ENCODE data around the gene ORAI2.
"Not testable (repeated sequence)": the region's sequence is repeated elsewhere in the genome, so short reads cannot be mapped to it uniquely, and the experiment has no call there.

ORAI2 gene

DNA sequence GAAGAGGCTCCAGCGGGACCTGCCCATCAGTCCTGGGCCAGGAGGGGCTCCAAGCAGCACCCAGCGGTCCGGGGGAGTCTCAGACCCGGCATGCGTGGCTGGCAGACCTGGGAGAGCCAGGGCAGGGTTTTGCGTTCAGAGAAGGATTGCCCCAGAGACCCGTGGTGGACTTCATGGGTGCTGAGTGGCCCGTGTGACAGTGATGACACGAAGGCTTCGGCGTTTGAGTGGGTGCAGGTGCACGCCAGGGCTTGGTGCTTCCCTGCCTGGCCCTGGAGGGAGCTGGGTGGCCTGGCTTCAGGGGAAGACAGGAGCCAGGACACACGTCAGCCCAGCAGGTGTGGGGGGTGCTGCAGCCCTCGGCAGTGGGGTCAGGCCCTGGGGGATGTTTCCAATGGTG, 13.9 kb downstream of the ORAI2 start:
- Mint-ChIP-seq H3K4me1 (ENCODE audit: low read depth) (peaks cover 2% of the 10 kb centered on the region), H3K27ac (no peak overlapping the region), H3K4me3 (no peak overlapping the region)

DNA sequence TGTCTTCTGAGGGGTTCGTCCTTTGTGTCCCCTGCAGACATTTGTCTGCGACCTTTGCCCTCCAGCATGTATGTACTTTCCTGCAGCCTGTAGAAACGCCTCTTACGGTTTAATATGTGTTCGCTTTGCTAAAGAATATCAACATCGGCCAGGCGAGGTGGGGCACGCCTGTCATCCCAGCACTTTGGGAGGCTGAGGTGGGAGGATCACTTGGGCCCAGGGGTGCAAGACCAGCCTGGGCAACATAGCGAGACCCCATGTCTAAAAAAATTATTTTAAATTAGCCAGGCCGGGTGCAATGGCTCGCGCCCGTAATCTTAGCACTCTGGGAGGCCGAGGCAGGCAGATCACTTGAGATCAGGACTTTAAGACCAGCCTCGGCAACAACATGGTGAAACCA, 15.8 kb downstream of the ORAI2 start:
- Mint-ChIP-seq H3K27ac (no peak overlapping the region), H3K36me3 (ENCODE audit: low read depth) (peaks cover 13% of the 10 kb centered on the region), H3K4me1 (ENCODE audit: low read depth) (no peaks in the 10 kb centered on the region), H3K27me3 (ENCODE audit: low read depth) (no peaks in the 10 kb centered on the region), H3K4me3 (no peak overlapping the region), H3K9me3 (no peaks in the 10 kb centered on the region)

More for the DNA sequence above, 13.9 kb downstream of the ORAI2 start:
- Mint-ChIP-seq H3K9me3 (no peaks in the 10 kb centered on the region), H3K36me3 (ENCODE audit: low read depth) (peaks cover 13% of the 10 kb centered on the region), H3K27me3 (ENCODE audit: low read depth) (no peaks in the 10 kb centered on the region)

DNA sequence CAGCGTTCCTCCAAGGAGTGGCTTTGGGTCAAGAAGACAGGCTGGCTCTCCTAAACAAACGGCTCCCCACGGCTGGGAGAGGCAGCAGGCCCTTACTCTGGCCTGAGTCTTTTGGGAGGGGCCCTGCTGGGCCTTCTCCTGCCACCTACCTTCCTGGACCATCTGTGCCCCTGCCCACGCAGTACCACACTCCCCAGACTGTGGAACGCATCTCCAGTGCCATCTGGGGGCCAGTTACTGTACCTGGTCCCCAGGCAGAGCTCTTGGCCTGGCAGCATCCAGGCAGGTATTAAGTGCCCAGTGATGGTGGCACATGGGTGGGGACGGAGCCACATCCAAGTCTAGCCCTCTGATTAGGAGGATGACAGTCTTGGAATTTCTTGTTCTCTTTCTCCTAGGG, 16.9 kb downstream of the ORAI2 start:
- peaks cover 8% of the 10 kb centered on the region for H3K36me3 Mint-ChIP-seq (ENCODE audit: low read depth)
- no peak overlapping the region for H3K27ac Mint-ChIP-seq
- H3K4me1 Mint-ChIP-seq (ENCODE audit: low read depth) = no peaks in the 10 kb centered on the region
- no peaks in the 10 kb centered on the region for H3K9me3 Mint-ChIP-seq
- H3K4me3 Mint-ChIP-seq = no peak overlapping the region
- H3K27me3 Mint-ChIP-seq (ENCODE audit: low read depth) = no peaks in the 10 kb centered on the region

DNA sequence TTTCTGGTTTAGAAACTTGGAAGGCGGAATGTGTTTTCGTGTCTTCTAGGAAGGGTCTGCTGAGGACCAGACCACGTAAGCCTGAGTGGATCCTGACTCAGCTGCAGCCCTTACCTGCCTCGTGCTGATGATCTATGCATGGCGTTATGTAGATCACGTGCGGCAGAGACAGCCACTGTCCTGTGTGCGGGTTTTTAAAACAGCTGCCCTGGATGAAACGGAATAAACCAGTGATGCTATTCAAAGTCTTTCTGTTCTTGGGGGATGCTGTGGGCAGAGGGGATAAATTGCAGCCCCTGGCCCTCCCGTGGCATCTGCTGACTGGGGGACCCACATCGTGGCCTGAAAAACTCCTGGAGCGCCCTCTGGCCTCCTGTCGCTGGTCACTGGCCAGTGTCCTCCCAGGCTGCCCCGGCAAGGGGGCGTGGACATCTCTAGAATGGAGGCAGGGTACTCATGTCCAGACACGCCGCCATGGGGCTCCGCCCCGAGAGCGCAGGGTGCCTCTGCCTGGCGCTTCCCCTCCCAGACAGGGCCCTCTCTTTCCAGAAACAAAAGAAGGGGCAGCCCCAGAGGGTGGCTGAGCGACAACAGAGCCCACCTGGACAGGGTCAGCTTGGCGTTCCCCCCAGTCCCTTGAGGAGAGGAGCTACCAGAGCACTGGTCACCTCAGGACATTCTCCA, 18.1 kb downstream of the ORAI2 start:
- Mint-ChIP-seq H3K27me3 (ENCODE audit: low read depth) (no peaks in the 10 kb centered on the region), H3K4me3 (no peak overlapping the region), H3K4me1 (ENCODE audit: low read depth) (no peaks in the 10 kb centered on the region), H3K27ac (no peak overlapping the region), H3K36me3 (ENCODE audit: low read depth) (peaks cover 5% of the 10 kb centered on the region), H3K9me3 (no peaks in the 10 kb centered on the region)

DNA sequence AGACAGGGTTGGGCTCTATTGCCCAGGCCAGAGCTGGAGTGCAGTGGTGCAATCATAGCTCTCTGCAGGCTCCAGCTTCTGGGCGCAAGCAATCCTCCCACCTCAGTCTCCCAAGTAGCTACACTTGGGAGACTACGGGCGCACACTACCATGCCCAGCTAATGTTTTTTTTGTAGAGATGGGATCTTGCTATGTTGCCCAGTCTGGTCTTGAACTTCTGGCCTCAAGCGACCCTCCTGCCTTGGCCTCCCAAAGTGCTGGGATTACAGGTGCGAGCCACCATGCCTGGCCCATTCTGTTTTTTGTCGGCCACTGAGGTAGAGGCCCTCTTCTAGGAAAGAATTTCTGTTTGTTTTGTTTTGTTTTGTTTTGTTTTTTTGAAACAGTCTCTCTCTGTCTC, 19.1 kb downstream of the ORAI2 start:
- H3K27ac Mint-ChIP-seq = no peak overlapping the region
- peaks cover 5% of the 10 kb centered on the region for H3K36me3 Mint-ChIP-seq (ENCODE audit: low read depth)

DNA sequence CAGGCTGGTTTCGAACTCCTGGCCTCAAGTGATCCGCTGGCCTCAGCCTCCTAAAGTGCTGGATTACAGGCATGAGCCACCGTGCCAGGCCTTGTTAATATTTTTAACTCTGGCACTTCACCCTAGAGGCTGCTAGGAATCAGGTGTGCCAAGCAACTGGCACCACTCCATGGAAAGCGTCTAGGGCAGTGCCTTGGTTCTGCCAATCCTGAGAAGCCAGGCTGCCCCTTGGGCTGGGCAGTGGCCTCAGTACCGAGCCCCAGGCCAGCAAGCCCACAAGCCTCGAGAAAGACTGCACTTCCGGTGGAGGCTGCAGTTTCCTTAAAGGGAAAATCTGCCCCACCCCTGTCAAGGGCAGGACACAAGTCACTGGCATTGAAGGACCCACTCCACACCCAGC, 19.9 kb downstream of the ORAI2 start:
- Mint-ChIP-seq H3K27me3 (ENCODE audit: low read depth) (no peaks in the 10 kb centered on the region), H3K9me3 (no peaks in the 10 kb centered on the region), H3K4me3 (no peak overlapping the region), H3K36me3 (ENCODE audit: low read depth) (peaks cover 5% of the 10 kb centered on the region), H3K4me1 (ENCODE audit: low read depth) (no peaks in the 10 kb centered on the region), H3K27ac (no peak overlapping the region)

More for the DNA sequence above, 19.1 kb downstream of the ORAI2 start:
- no peaks in the 10 kb centered on the region for H3K27me3 Mint-ChIP-seq (ENCODE audit: low read depth)
- H3K4me1 Mint-ChIP-seq (ENCODE audit: low read depth) = no peaks in the 10 kb centered on the region
- no peaks in the 10 kb centered on the region for H3K9me3 Mint-ChIP-seq
- no peak overlapping the region for H3K4me3 Mint-ChIP-seq

DNA sequence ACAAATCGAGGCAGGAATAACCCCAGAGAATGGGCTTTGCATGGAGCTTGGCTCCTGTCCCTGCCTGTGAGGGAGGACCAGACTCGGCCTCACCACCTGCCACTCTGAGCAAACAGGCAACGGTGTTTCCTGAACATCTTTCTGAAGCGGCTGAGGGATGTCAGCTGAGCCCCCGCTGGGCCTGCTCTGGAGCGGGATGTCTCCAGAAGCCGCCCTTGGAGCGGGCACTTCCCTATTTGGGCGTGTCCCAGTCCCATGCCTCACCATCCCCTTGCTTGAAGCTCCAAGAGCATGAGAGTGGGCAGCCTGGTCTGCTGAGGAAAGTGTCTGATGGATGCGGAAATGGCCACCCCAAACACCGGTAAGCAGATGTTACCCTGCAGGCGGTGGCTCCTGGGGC, 21.1 kb downstream of the ORAI2 start:
- no peaks in the 10 kb centered on the region for H3K9me3 Mint-ChIP-seq
- no peak overlapping the region for H3K4me3 Mint-ChIP-seq
- H3K36me3 Mint-ChIP-seq (ENCODE audit: low read depth) = no peaks in the 10 kb centered on the region
- H3K27ac Mint-ChIP-seq = no peak overlapping the region
- H3K4me1 Mint-ChIP-seq (ENCODE audit: low read depth) = no peaks in the 10 kb centered on the region
- no peaks in the 10 kb centered on the region for H3K27me3 Mint-ChIP-seq (ENCODE audit: low read depth)

DNA sequence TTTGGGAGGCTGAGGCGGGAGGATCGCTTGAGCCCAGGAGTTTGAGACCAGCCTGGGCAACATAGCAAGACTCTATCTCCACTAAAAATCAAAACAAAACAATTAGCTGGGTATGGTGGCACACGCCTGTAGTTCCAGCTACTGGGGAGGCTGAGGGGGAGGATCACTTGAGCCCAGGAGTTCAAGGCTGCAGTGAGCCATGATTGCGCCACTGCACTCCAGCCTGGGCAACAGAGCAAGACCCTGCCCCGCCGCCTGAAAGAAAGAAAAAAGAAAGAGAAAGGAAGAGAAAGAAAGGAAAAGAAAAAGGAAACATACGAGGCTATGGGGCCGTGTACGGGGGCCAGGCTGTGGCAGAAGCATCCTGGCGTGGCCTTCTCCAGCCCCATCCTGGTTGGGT, 21.6 kb downstream of the ORAI2 start:
- H3K36me3 Mint-ChIP-seq (ENCODE audit: low read depth); H3K27me3 Mint-ChIP-seq (ENCODE audit: low read depth); H3K27ac Mint-ChIP-seq: not testable (repeated sequence)

DNA sequence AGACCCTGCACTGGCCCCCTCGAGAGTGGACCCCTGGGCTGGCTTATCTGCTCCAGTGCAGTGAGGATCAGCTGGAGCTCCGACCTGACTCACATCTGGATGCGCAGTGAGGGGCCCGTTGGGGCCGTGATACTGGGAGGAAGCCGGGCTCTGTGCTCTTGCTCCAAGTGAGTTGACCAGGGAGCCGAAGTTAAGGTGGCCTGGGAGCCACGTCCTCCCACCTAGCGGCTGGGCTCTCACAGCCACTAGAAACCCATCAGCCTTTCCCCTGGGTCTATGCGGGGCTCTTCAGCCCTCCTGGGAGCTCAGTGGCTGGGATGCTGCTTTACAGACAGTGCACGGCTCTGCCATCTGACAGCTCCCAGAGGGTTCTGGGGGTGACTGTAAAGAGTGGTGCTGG, 22.2 kb downstream of the ORAI2 start:
- Mint-ChIP-seq H3K4me1 (ENCODE audit: low read depth) (no peaks in the 10 kb centered on the region), H3K27ac (no peak overlapping the region), H3K4me3 (no peak overlapping the region), H3K27me3 (ENCODE audit: low read depth) (no peaks in the 10 kb centered on the region), H3K36me3 (ENCODE audit: low read depth) (no peaks in the 10 kb centered on the region), H3K9me3 (no peaks in the 10 kb centered on the region)

More for the DNA sequence above, 21.6 kb downstream of the ORAI2 start:
- H3K4me1 Mint-ChIP-seq (ENCODE audit: low read depth); H3K9me3 Mint-ChIP-seq; H3K4me3 Mint-ChIP-seq: not testable (repeated sequence)

DNA sequence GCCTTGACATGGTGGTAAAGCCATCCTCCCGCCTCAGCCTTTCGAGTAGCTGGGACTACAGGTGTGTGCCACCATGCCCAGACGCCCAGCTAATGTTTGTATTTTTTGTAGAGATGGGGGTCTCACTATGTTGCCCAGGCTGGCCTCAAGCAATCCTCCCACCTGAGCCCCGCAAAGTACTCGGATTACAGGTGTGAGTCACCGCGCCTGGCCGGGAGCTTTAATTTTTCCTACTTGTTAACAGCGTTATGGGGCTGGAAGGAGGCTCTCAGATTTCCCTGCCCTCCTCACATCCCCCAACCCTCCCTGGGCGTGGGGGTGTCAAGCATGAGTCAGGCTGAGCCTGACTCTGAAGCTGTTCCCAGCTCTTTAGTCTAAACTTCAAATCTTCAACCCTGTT, 23.0 kb downstream of the ORAI2 start:
- Mint-ChIP-seq H3K27me3 (ENCODE audit: low read depth) (no peaks in the 10 kb centered on the region), H3K9me3 (no peaks in the 10 kb centered on the region), H3K27ac (no peak overlapping the region), H3K4me1 (ENCODE audit: low read depth) (no peaks in the 10 kb centered on the region), H3K4me3 (no peak overlapping the region), H3K36me3 (ENCODE audit: low read depth) (peaks cover 2% of the 10 kb centered on the region)

DNA sequence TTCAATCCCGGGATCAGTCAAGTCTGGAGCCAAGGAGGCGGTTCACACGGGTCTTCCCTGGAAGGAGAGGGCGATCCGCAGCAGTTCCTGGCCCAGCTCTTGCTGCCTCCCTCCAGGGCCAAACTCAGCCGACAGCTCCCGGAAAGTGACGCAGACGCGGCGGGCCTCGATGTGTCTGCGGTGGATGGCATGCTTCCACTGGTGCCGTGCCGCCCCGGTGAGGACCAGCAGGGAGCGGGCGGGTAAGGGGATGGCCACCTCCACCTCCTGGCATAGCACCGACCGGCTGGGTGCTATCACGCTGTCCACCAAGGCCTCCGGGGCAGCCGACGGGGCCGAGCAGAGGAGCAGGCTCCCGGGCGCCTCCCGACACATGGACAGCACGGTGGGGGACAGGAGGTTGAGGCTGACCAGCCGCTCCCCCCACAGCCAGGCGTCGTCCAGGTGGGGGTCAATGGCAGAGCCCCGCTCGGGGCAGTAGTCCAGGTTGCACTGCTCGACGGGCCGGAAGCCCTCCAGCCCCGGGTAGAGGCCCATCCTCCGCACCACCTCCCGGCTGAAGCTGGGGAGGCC, 24.1 kb downstream of the ORAI2 start:
- Mint-ChIP-seq H3K4me3 (no peak overlapping the region), H3K9me3 (no peaks in the 10 kb centered on the region), H3K27me3 (ENCODE audit: low read depth) (no peaks in the 10 kb centered on the region), H3K27ac (no peak overlapping the region), H3K4me1 (ENCODE audit: low read depth) (peaks cover under 1% of the 10 kb centered on the region), H3K36me3 (ENCODE audit: low read depth) (peaks cover 2% of the 10 kb centered on the region)

DNA sequence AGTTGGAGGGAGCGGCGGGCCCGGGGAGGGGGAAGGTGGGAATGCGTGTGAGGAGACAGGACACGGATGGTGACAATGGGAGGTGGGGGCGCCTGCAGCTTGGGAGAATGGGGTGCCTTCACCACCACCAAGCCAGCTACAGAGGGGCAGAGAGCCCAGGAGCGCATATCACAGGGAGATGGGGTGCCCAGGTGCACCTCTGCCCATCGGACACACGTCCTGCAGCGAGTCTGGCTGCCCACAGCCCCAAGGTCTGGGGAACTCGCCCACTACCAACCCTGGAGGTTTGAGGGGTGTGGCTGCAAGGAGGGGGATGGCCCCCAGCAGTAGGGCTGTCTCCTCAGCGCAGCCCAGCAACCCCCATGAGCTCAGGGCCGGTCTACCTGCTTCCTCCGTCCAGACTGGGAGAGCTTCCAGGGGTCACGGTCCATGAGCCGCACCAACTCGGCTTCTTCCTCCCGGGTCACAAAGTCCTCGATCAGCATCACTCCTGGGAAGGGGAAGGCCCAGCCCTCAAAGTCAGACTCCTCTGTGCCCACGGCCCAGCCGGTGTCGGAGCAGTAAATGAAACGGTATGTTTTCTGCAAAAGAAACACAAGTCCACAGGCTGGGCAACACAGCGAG, 26.0 kb downstream of the ORAI2 start:
- no peaks in the 10 kb centered on the region for H3K27me3 Mint-ChIP-seq (ENCODE audit: low read depth)
- H3K9me3 Mint-ChIP-seq = no peaks in the 10 kb centered on the region
- no peak overlapping the region for H3K4me3 Mint-ChIP-seq
- no peak overlapping the region for H3K27ac Mint-ChIP-seq
- H3K36me3 Mint-ChIP-seq (ENCODE audit: low read depth) = peaks cover 4% of the 10 kb centered on the region
- H3K4me1 Mint-ChIP-seq (ENCODE audit: low read depth) = peaks cover 11% of the 10 kb centered on the region

DNA sequence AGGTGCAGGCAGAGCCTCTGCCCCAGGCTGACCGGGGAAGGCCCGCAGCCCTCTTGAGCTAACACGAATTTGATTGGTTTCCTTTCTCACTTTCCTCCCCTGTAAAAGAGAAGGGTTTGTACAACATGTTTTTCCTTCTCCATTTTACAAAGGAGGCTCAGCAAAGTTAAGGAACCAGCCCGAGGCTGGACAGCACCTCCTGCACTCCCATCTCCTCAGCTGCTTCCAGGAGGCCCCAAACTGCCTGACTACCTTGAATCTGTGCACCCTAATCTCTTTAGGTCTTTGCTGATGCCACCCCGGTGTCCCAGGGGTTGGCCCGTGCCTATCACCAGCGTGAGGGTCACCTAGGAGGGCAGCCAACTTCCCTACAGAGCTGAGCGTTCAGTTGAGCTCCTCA, 27.1 kb downstream of the ORAI2 start:
- peaks cover 12% of the 10 kb centered on the region for H3K4me1 Mint-ChIP-seq (ENCODE audit: low read depth)
- H3K27me3 Mint-ChIP-seq (ENCODE audit: low read depth) = no peaks in the 10 kb centered on the region
- no peaks in the 10 kb centered on the region for H3K9me3 Mint-ChIP-seq
- no peak overlapping the region for H3K27ac Mint-ChIP-seq
- H3K4me3 Mint-ChIP-seq = no peak overlapping the region
- H3K36me3 Mint-ChIP-seq (ENCODE audit: low read depth) = peaks cover 4% of the 10 kb centered on the region

DNA sequence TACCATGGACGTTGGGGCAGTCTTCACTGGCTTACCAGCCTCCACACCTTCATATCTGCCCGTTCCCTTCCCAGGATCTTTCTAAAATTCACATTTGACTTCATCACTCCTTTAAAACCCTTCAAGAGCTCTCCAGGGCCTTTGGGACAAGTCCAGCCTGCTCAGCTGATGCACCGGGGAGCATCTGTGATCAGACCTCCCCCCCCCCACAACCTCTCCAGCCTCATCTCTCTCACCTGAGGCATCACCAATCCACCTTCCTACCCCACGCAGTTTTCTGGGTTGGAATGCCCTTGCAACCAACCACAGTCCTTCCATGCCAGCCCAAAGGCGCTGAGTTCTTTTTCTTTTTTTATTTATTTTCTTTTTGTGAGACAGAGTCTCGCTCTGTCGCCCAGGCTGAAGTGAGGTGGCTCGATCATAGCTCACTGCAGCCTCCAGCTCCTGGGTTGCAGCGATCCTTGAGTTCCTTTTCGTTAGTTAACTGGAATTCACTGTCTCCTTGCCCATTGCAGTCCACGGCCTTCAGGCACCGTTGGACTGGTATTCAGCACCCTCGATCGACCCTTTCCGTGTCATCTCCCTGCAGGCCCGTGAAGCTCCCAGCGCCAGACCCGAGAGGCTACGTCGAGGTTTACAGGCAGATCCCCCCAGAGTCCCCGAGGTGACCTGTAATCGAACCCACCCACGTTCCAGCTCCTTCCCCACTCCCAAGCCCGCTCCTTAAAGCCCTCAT, 30.6 kb downstream of the ORAI2 start:
- H3K4me1 Mint-ChIP-seq (ENCODE audit: low read depth) = peaks cover 20% of the 10 kb centered on the region
- H3K4me3 Mint-ChIP-seq = peak overlapping the region; percentile 92
- H3K27ac Mint-ChIP-seq = peak overlapping the region; percentile 82
- H3K9me3 Mint-ChIP-seq = no peaks in the 10 kb centered on the region
- peaks cover 6% of the 10 kb centered on the region for H3K36me3 Mint-ChIP-seq (ENCODE audit: low read depth)
- H3K27me3 Mint-ChIP-seq (ENCODE audit: low read depth) = no peaks in the 10 kb centered on the region

All from T-helper 1 cell treated with Interleukin-12 subunit alpha and Interleukin-12 subunit beta and Interleukin-4 antibody, amounts not matched to agents 30 μg/mL and 1 μg/mL, for 36 hours (primary cell).